ENCODE data around the gene UMOD.

UMOD gene

DNA sequence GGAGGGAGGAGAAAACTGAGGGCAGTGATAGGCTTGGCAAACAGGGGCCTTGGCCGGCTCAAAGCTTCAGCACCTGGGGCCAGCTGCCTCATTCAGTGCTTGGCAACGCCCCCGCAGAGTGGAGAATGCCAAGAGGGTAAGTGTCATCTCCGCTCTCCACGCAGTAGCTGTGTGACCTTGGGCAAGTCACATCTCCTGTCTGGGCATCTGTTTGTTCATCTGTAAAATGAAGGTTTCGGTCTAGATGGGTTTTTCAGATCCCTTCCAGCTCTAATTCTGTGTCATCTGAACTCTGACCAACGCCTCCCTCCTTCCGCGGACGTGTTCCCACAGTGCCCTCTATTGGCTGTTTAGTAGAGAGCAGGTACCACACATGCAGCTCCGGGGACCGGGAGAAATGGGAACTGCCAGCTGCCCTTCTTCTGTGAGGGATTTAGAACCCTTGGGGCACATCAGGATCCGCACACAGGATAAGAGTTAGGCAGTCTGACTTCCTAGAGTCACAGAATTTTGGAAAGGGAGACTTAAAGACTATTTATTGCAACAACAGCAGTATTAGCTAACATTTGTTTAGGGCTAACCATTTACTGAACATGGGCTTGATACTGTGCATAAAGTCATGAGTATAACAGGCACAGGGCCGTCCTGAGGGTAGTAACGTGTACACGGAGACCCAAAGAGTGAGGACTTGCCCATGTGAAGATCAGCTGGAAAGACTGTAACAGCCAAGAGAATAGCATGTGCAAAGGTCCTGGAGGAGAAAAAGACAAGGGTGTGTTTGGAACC lies 52.0 kb downstream of the UMOD start:
- DNase-seq (ENCODE audit: low read depth): peak; percentile 21

DNA sequence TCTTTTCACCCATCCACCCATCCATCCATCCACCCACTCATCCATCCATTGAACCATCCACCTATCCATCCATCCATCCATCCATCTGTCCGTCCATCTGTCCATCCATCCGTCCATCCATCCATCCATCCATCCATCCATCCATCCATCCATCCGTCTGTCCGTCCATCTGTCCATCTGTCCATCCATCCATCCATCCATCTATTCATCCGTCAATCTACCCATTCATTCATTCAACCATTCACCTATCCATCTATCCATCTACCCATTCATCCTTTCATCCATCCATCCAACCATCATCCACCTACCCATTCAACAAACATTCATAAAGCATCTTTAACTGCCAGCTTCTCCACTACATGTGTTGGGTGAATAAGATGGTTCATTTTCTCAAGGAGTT lies 54.1 kb downstream of the UMOD start:
- no peak for DNase-seq (ENCODE audit: low read depth)

DNA sequence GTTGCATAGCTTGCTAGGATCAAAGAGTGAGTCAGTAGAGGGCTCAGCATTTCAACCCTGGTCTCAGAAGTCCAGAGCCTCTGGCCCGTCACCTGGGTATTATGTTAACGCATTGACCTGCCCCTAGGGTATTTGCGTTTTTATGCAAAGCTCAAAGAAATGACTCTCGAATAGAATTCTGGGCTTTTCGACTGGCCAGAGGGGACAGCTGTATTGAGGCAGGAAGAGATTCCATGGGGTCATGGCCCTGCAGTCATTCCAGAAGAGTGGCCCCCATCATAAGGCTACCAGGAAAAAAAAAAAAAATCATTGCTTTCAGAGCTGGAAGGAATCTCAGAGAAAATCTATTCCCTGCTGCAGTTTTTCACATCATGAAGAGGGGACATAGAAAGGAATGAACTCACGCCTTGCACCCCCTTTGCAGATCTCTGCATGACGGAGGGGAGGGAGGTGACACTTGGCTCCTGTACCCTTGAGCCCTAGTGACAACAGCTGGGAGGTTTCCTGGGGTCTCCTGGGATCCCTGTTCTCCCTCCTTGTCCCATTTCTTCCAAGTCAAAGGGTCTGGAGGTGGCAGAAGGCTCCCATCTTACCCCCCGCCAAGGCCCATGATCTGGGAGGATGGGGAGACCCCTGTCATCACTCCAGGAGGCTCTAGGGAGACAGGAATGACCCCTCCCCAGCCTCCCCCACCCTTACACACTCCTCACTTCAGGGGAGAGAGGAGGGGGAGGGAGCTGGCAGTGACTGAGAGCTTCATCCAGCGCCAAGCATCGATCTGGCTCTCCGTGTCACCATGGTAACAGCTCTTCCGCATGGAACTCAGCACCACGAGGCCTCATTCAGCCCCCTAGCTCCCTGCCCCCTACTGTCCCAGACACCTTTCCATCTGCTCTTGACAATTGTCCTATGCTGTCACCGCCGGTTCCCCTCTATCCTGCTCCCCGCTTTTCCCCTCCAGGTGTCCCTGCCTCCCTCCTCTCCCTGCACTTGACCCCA lies 61.0 kb downstream of the UMOD start:
- DNase-seq (ENCODE audit: low read depth): no peak

DNA sequence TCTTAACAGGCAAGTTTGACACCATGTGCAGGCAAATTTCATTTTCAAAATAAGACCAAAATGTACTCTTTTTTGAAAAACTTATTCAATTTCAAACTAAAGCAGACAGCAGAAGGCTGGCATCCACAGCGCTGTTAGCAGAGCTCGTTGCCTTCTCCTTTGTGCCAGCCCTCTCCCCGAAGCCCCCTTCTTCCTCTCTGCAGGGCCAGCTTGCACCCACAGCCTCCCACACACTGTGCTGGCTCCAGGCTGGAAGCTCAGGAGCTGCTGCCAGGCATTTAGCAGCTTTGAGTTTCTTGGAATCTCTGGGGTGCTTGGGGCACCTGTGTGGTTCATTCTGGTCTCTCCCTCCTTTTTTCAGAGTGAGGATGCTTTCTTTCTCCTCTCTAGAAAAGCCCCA lies 62.9 kb downstream of the UMOD start:
- no peak for DNase-seq (ENCODE audit: low read depth)

DNA sequence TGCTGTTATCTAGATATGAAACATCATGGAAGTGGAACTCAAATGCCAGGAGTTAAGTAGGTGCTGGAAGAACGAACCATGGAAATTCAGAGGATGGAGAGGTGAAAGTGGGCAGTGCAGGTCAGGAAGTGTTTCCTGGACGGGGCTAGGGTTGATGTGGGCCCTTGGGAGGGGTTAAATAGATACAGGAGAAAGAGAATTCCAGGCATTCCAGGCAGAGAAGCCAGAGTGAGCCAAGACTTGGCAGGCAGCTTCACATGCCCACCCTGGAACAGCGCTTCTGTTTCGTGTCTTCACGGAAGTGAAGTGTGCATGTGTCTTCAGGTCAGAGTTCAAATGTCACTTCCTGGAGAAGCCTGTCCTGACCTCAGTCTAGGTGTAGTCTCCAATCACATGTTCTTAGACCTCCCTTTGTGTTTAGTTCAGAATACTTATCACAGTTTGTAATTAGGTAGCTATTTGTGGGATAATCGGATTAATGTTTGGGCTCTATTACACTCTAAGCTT lies 66.5 kb downstream of the UMOD start:
- no peak for DNase-seq (ENCODE audit: low read depth)

Measured in stromal cell of bone marrow (primary cell).